Activated CD4-positive, alpha-beta T cell treated with anti-CD3 and anti-CD28 coated beads, Interleukin-2, amount 10 ng/mL, durations not matched to agents 24 days and 14 days (primary cell): ENCODE results near the gene CALCOCO1. TPM values are rescaled to one million over a fixed set of nuclear protein-coding genes. Genes with fewer than 3 reads are reported as not detected.

ENCODE experiments used
- DNase-seq: peaks from one replicate; pipeline ENCODE4 v3.0.0; 2022
- H3K27ac Mint-ChIP-seq: one replicate; pipeline ENCODE4 v1.8.0; 2022; ENCODE audit warnings: mild to moderate bottlenecking, mixed read lengths
- H3K27me3 Mint-ChIP-seq: one replicate; pipeline ENCODE4 v1.8.0; 2022; ENCODE audit warnings: mixed read lengths
- H3K36me3 Mint-ChIP-seq: one replicate; pipeline ENCODE4 v1.8.0; 2022; ENCODE audit warnings: low read depth, mild to moderate bottlenecking, mixed read lengths
- H3K4me1 Mint-ChIP-seq: one replicate; pipeline ENCODE4 v1.8.0; 2021; ENCODE audit warnings: mixed read lengths
- H3K4me3 Mint-ChIP-seq: one replicate; pipeline ENCODE4 v1.8.0; 2022; ENCODE audit warnings: mild to moderate bottlenecking, moderate library complexity, mixed read lengths
- H3K9me3 Mint-ChIP-seq: one replicate; pipeline ENCODE4 v1.8.0; 2021; ENCODE audit warnings: mixed read lengths
- intact Hi-C: fragments of 100-400 bp; cut with micrococcal nuclease; formaldehyde crosslinking; loops from one replicate; pipeline ENCODE4 v1.15.1; 2023
- total RNA-seq: library from RNA; stranded (reverse); gene quantifications from 2 replicates; pipeline ENCODE4 v1.2.3, GENCODE V29; 2022

Gene CALCOCO1
- total RNA-seq, 1 donor from 2014 or later = 15.2 TPM

DNA sequence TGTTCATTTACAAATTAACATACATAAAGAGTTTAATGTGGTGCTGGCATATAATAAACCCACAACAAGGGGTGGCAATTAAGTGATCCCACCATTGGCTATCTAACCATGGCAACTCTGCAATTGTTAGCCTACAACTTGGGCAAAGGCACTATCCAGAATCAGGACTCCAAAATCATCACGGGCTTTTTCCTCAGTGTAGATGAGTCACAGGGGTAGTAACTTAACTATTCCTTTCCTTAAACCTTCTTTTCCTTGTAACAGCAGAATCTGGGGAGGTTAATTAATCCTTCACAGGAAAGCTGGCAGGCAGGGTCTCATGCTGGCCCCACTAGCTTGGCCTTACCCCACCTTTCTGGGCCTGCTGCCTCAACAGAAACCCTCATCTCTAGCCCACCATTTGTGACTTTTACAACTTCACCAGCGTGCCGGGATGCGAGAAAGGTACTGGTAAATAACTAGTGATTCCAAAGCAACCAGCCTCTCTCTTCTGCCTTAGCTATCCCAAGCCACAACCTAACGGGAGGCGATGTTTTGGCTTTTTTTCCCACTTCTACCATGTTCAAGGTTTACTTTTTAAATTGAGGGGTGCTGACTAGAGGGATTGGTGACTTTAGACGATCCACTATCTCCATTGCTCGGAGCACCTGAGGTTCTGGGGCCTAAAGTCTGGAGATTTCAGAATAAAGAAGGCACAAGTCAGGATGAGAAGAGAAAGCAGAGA, 52.1 kb downstream of the CALCOCO1 start:
- Mint-ChIP-seq H3K4me3 (peak overlapping the region; percentile 100), H3K27ac (peak overlapping the region; percentile 99), H3K4me1 (peaks cover 24% of the 10 kb centered on the region), H3K9me3 (no peaks in the 10 kb centered on the region), H3K27me3 (peaks cover 30% of the 10 kb centered on the region), H3K36me3 (peaks cover 47% of the 10 kb centered on the region)
- DNase-seq = peak; percentile 60
- intact Hi-C loops = no loop called here

- peaks cover 72% of the 10 kb centered on the region for H3K36me3 Mint-ChIP-seq
- no peak overlapping the region for H3K4me3 Mint-ChIP-seq
- no peak overlapping the region for H3K27ac Mint-ChIP-seq
- no peak for DNase-seq
- no peaks in the 10 kb centered on the region for H3K9me3 Mint-ChIP-seq
- H3K27me3 Mint-ChIP-seq = peaks cover 1% of the 10 kb centered on the region
- peaks cover 24% of the 10 kb centered on the region for H3K4me1 Mint-ChIP-seq
- intact Hi-C loops = no loop called here
Measured at GRCh38 chr12:53670971-53671370, 56.3 kb downstream of the CALCOCO1 start.

DNA sequence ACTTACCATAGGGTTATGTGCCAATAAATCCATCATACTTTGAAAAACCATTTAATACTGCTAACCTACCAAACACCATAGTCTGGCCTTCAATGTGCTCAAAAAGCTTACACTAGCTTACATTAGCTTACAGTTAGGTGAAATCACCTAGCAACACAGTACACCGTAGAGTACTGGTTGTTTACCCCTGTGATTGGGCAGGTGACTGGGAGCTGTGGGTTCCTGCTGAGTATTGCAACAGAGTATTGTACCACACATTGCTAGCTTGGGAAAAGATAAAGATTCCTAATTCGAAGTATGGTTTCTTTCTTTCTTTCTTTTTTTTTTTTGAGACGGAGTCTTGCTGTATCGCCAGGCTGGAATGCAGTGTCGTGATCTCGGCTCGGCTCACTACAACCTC, 56.9 kb downstream of the CALCOCO1 start:
- H3K27me3 Mint-ChIP-seq = no peaks in the 10 kb centered on the region

DNA sequence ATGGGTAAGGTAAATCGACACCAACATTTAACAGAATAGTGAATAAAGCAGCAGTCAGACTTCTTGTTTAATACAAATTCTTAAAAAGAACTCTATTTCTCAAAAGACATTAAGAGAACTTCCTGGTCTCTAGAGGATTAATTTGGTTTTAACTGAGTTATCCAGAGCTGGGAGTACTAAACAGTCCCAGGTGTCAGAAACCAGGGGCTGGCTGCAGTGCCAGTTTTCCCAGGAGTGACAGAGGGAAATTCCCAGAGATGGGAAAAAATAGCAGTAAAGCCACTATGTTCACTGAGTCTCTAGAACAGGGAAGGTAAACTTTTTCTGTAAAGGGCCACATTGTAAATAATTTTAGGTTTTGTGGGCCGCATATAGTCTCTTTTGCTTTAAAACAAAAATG, 60.2 kb downstream of the CALCOCO1 start:
- intact Hi-C loops = no loop called here
- no peaks in the 10 kb centered on the region for H3K9me3 Mint-ChIP-seq
- no peak overlapping the region for H3K27ac Mint-ChIP-seq
- no peaks in the 10 kb centered on the region for H3K27me3 Mint-ChIP-seq
- no peak for DNase-seq
- no peak overlapping the region for H3K4me3 Mint-ChIP-seq
- peaks cover 68% of the 10 kb centered on the region for H3K36me3 Mint-ChIP-seq
- peaks cover 8% of the 10 kb centered on the region for H3K4me1 Mint-ChIP-seq

More for the DNA sequence above, 56.9 kb downstream of the CALCOCO1 start:
- Mint-ChIP-seq H3K27ac (no peak overlapping the region), H3K36me3 (peaks cover 71% of the 10 kb centered on the region), H3K4me1 (peaks cover 24% of the 10 kb centered on the region), H3K9me3 (no peaks in the 10 kb centered on the region), H3K4me3 (no peak overlapping the region)
- intact Hi-C loops = no loop called here
- no peak for DNase-seq

- Mint-ChIP-seq H3K27ac (no peak overlapping the region), H3K4me1 (peaks cover 7% of the 10 kb centered on the region), H3K36me3 (peaks cover 58% of the 10 kb centered on the region), H3K27me3 (no peaks in the 10 kb centered on the region), H3K9me3 (no peaks in the 10 kb centered on the region), H3K4me3 (no peak overlapping the region)
- intact Hi-C loops = no loop called here
- no peak for DNase-seq
Measured at GRCh38 chr12:53664936-53665335, 62.3 kb downstream of the CALCOCO1 start.

GRCh38 chr12:53664191-53664590, 63.1 kb downstream of the CALCOCO1 start:
- H3K27me3 Mint-ChIP-seq = no peaks in the 10 kb centered on the region
- intact Hi-C loops = no loop called here
- no peak for DNase-seq
- no peaks in the 10 kb centered on the region for H3K9me3 Mint-ChIP-seq
- peaks cover 51% of the 10 kb centered on the region for H3K36me3 Mint-ChIP-seq
- H3K4me1 Mint-ChIP-seq = peaks cover 2% of the 10 kb centered on the region
- no peak overlapping the region for H3K4me3 Mint-ChIP-seq
- no peak overlapping the region for H3K27ac Mint-ChIP-seq

- intact Hi-C loops = no loop called here
- Mint-ChIP-seq H3K4me1 (peaks cover 2% of the 10 kb centered on the region), H3K27ac (no peak overlapping the region)
Measured at GRCh38 chr12:53660041-53660440, 67.2 kb downstream of the CALCOCO1 start.

DNA sequence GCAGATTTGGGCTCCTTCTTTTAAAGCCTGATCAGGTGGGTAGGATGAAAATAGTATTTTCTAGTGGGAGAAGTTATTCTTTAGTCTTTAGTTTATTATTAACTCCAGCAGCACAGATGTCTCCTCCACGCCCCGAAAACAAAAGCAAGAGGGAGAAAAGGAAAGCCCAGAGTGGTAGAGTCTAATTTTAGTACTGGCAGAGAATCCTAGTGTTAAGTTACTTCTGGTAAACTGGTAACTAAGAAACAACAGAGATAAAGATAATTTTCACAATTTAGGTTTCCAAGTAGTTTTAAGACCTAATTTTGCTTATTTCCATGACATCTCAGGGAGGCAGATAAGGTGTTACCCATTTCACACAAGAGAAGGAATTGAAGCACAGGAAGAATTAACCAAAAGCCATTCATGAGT, 67.7 kb downstream of the CALCOCO1 start:
- no peak overlapping the region for H3K27ac Mint-ChIP-seq
- peaks cover 21% of the 10 kb centered on the region for H3K36me3 Mint-ChIP-seq
- H3K9me3 Mint-ChIP-seq = no peaks in the 10 kb centered on the region

More at GRCh38 chr12:53660041-53660440, 67.2 kb downstream of the CALCOCO1 start:
- Mint-ChIP-seq H3K9me3 (no peaks in the 10 kb centered on the region), H3K36me3 (peaks cover 26% of the 10 kb centered on the region), H3K27me3 (no peaks in the 10 kb centered on the region), H3K4me3 (no peak overlapping the region)
- DNase-seq = no peak

GRCh38 chr12:53659011-53659551, 68.2 kb downstream of the CALCOCO1 start:
- H3K27ac Mint-ChIP-seq = no peak overlapping the region
- peaks cover 2% of the 10 kb centered on the region for H3K4me1 Mint-ChIP-seq
- intact Hi-C loops = no loop called here
- H3K4me3 Mint-ChIP-seq = no peak overlapping the region
- no peaks in the 10 kb centered on the region for H3K9me3 Mint-ChIP-seq
- no peaks in the 10 kb centered on the region for H3K27me3 Mint-ChIP-seq
- no peak for DNase-seq
- H3K36me3 Mint-ChIP-seq = peaks cover 17% of the 10 kb centered on the region

More for the DNA sequence above, 67.7 kb downstream of the CALCOCO1 start:
- Mint-ChIP-seq H3K4me3 (no peak overlapping the region), H3K4me1 (peaks cover 2% of the 10 kb centered on the region), H3K27me3 (no peaks in the 10 kb centered on the region)
- no peak for DNase-seq
- intact Hi-C loops = no loop called here

Other genes starting within 250 kb of the CALCOCO1 start
- gene MAP3K12, start 228.0 kb downstream of the CALCOCO1 start, total RNA-seq = 13.5 and 15.3 TPM in 2 replicates
- gene TARBP2, start 226.2 kb downstream of the CALCOCO1 start, total RNA-seq = 49.7 and 52.2 TPM in 2 replicates
- gene NPFF, start 220.0 kb downstream of the CALCOCO1 start, total RNA-seq = 0.57 TPM in 1 of 2 replicates, not detected in the other
- 23.0 and 31.5 TPM in 2 replicates for gene ATF7, start 101.1 kb downstream of the CALCOCO1 start, total RNA-seq
- gene ATP5MC2, start 51.4 kb downstream of the CALCOCO1 start, total RNA-seq = 408 and 411 TPM in 2 replicates
- gene CISTR, start 24.5 kb upstream of the CALCOCO1 start, total RNA-seq = not detected in 2 replicates
- gene HOXC13, start 211.4 kb upstream of the CALCOCO1 start, total RNA-seq = not detected in 2 replicates
- gene HOXC12, start 227.5 kb upstream of the CALCOCO1 start, total RNA-seq = not detected in 2 replicates
- gene HOXC11, start 245.7 kb upstream of the CALCOCO1 start, total RNA-seq = not detected in 2 replicates
- not detected in 2 replicates for gene HOTAIR, start 247.5 kb upstream of the CALCOCO1 start, total RNA-seq